Ishikawa (cell line): Measurements from ENCODE around the gene BICDL1.
A peak's percentile ranks its signal among the peaks of the same experiment; 100 is the strongest.

Experiments
- CEBPB ChIP-seq: IDR thresholded peaks from 2 replicates; pipeline ENCODE4 v1.6.1; 2012
- CREB1 ChIP-seq: IDR thresholded peaks from 2 replicates; pipeline ENCODE4 v1.6.1; 2012; ENCODE audit warnings: low read depth
- EGR1 ChIP-seq: IDR thresholded peaks from 2 replicates; pipeline ENCODE4 v1.6.1; 2012
- EP300 ChIP-seq: IDR thresholded peaks from 2 replicates; pipeline ENCODE4 v1.6.1; 2012; ENCODE audit warnings: borderline replicate concordance
- FOXM1 ChIP-seq: IDR thresholded peaks from 2 replicates; pipeline ENCODE4 v1.6.1; 2012; ENCODE audit warnings: low read depth, borderline replicate concordance
- MAX ChIP-seq: IDR thresholded peaks from 2 replicates; pipeline ENCODE4 v1.6.1; 2012
- NFIC ChIP-seq: IDR thresholded peaks from 2 replicates; pipeline ENCODE4 v1.6.1; 2012
- RAD21 ChIP-seq: IDR thresholded peaks from 2 replicates; pipeline ENCODE4 v1.6.1; 2012; ENCODE audit warnings: low read depth
- REST ChIP-seq: IDR thresholded peaks from 2 replicates; pipeline ENCODE4 v1.6.1; 2012; ENCODE audit warnings: low read depth, mild to moderate bottlenecking
- TAF1 ChIP-seq: IDR thresholded peaks from 2 replicates; pipeline ENCODE4 v1.6.1; 2012; ENCODE audit warnings: low read depth, mild to moderate bottlenecking
- TCF12 ChIP-seq: IDR thresholded peaks from 2 replicates; pipeline ENCODE4 v1.6.1; 2012; ENCODE audit warnings: low read depth
- TEAD4 ChIP-seq: IDR thresholded peaks from 2 replicates; pipeline ENCODE4 v1.6.1; 2012
- YY1 ChIP-seq: IDR thresholded peaks from 2 replicates; pipeline ENCODE4 v1.6.1; 2012; ENCODE audit warnings: low read depth
- ZBTB7A ChIP-seq: IDR thresholded peaks from 2 replicates; pipeline ENCODE4 v1.6.1; 2012; ENCODE audit warnings: low read depth
- TF ChIP-seq, protein P1 (sequence below): IDR thresholded peaks from 2 replicates; pipeline ENCODE4 v1.6.1; 2012

The BICDL1 gene

DNA sequence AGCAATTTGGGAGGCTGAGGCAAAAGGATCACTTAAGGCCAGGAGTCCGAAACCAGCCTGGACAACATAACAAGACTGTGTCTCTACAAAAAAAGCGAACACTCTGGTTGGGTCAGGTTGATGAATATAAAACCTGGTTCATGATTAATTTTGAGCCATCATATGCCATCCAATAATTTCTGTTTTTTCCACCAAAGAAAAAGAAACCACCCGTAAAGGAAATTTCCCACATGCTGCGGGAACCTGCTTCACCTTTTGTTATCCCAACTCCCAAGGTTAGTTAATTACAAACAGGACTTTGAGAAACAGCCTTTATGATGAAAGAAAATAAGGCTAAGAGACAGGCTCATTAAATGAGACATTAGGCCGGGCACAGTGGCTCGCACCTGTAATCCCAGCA is 24.1 kb upstream of the BICDL1 start:
- TF ChIP-seq RAD21 (no peak), CREB1 (no peak), TAF1 (no peak), EP300 (no peak), TEAD4 (no peak), TCF12 (no peak), CEBPB (no peak), EGR1 (no peak), FOXM1 (no peak), NFIC (no peak), YY1 (no peak), REST (no peak), MAX (no peak), ZBTB7A (no peak)
- TF ChIP-seq, protein P1, sequence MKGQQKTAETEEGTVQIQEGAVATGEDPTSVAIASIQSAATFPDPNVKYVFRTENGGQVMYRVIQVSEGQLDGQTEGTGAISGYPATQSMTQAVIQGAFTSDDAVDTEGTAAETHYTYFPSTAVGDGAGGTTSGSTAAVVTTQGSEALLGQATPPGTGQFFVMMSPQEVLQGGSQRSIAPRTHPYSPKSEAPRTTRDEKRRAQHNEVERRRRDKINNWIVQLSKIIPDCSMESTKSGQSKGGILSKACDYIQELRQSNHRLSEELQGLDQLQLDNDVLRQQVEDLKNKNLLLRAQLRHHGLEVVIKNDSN: no peak

DNA sequence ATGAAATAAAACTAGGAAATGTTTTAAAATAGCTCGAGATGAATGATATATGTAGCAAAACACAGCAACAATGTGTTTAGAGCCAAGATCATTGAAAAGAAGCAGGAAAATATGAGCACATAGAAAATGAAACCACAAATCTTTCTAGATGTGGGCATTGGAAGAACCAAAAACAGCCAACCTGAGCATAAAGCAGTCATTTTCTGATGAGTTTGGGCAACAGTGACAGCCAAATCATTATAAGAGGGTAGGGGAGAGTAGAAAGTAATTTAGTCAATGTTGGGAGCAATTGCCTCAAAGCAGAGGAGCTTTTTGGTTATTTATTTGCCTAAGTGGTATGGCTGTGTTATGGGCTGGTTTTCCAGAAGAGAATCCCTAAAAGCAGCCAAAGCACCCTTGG is 8.8 kb upstream of the BICDL1 start:
- no peak for TF ChIP-seq TCF12
- TF ChIP-seq FOXM1: no peak
- no peak for TF ChIP-seq NFIC
- TF ChIP-seq TAF1: no peak
- no peak for TF ChIP-seq REST
- TF ChIP-seq EGR1: no peak
- no peak for TF ChIP-seq EP300
- TF ChIP-seq CREB1: no peak
- no peak for TF ChIP-seq YY1
- TF ChIP-seq RAD21: no peak
- TF ChIP-seq MAX: no peak
- TF ChIP-seq CEBPB: no peak
- no peak for TF ChIP-seq TEAD4
- TF ChIP-seq, protein P1: no peak
- no peak for TF ChIP-seq ZBTB7A

- TF ChIP-seq, protein P1: no peak
- no peak for TF ChIP-seq REST
- TF ChIP-seq CEBPB: no peak
- TF ChIP-seq CREB1: no peak
- no peak for TF ChIP-seq FOXM1
- TF ChIP-seq RAD21: no peak
- no peak for TF ChIP-seq YY1
- TF ChIP-seq ZBTB7A: no peak
- no peak for TF ChIP-seq EGR1
- no peak; the same call in 1 of the 2 replicates for TF ChIP-seq TCF12
- no peak for TF ChIP-seq TEAD4
- TF ChIP-seq TAF1: no peak
- no peak for TF ChIP-seq MAX
- no peak for TF ChIP-seq EP300
- TF ChIP-seq NFIC: no peak
Measured at GRCh38 chr12:119989361-119989730, 310 bp downstream of the BICDL1 start.

GRCh38 chr12:119989731-119990381 is 820 bp downstream of the BICDL1 start:
- TF ChIP-seq CEBPB (no peak), NFIC (no peak), TAF1 (no peak), TCF12 (no peak; the same call in 1 of the 2 replicates), RAD21 (peak; percentile 6; the same call in 1 of the 2 replicates), REST (peak; percentile 90), TEAD4 (0 out of 2 replicates have a peak, but pooled peaks have one; percentile 16), CREB1 (no peak), EGR1 (no peak), MAX (peak; percentile 69), EP300 (0 out of 2 replicates have a peak, but pooled peaks have one; percentile 2), FOXM1 (no peak), YY1 (0 out of 2 replicates have a peak, but pooled peaks have one; percentile 31), ZBTB7A (0 out of 2 replicates have a peak, but pooled peaks have one; percentile 36)
- TF ChIP-seq, protein P1: no peak
